ENCODE measurements around the gene DPYSL3. TPM values are rescaled to one million over a fixed set of nuclear protein-coding genes. Genes with fewer than 3 reads are reported as not detected.

Gene DPYSL3
- total RNA-seq, 1 experiment from 2014 or later: 106 TPM

- no peak for TF ChIP-seq CTCF (IDR thresholded peaks at IDR 0.05; ENCODE audit: insufficient read depth in 1 of 2, low read depth in 1 of 2, low read length in 1 of 2, severe bottlenecking in 1 of 2, unreplicated experiment in 1 of 2)
- H3K36me3 Mint-ChIP-seq (ENCODE audit: insufficient read depth, unreplicated experiment): peaks cover 28% of the 10 kb centered on the region
- intact Hi-C loops (cut with micrococcal nuclease; ENCODE audit: unreplicated experiment): loop anchor here (10.0 kb wide), 1 partner anchor 398 kb away; the partner anchor contains the start of gene SPINK1
- ChIA-PET CTCF (no interaction called here), POLR2A (no interaction called here)
- no peaks in the 10 kb centered on the region for H3K9me3 Mint-ChIP-seq (ENCODE audit: unreplicated experiment)
- Histone ChIP-seq H3K36me3 (ENCODE audit: control insufficient read depth, insufficient read depth, low read length) (no peaks in the 10 kb centered on the region; the same call in 1 of the 2 replicates), H3K27me3 (replicated peaks; ENCODE audit: control insufficient read depth, insufficient read depth, low read length) (no peaks in the 10 kb centered on the region), H3K4me1 (peaks cover 41% of the 10 kb centered on the region), H3K9me3 (no peaks in the 10 kb centered on the region), H3K4me3 (ENCODE audit: low read depth, low read length) (no peak overlapping the region)
- BruUV-seq (replicated peaks): no TSS peak
- no peak overlapping the region for H3K27ac Mint-ChIP-seq (ENCODE audit: unreplicated experiment)
- no peak for DNase-seq
- no peak overlapping the region for H3K4me3 Mint-ChIP-seq (ENCODE audit: unreplicated experiment)
- no peaks in the 10 kb centered on the region for H3K27me3 Mint-ChIP-seq (ENCODE audit: insufficient read depth, unreplicated experiment)
- H3K4me1 Mint-ChIP-seq (ENCODE audit: low read depth, unreplicated experiment): peaks cover 64% of the 10 kb centered on the region
Observed at GRCh38 chr5:147436596-147436995, 73.3 kb downstream of the DPYSL3 start.

- H3K4me1 ChIP-seq: peaks cover 60% of the 10 kb centered on the region
- no TSS peak for BruUV-seq (replicated peaks)
- H3K9me3 ChIP-seq: no peaks in the 10 kb centered on the region
- ChIA-PET CTCF (interaction anchor here (0.7 to 1.4 kb wide), 3 partner anchors 14 to 144 kb away, joined by 3 to 5 read pairs (median 4); no protein-coding TSS in a partner anchor), POLR2A (interaction anchor here (1.0 kb wide), 1 partner anchor 11 kb away, joined by 3 read pairs; no protein-coding TSS in a partner anchor)
- H3K4me3 Mint-ChIP-seq (ENCODE audit: unreplicated experiment): no peak overlapping the region
- peak overlapping the region; percentile 48 for H3K27ac Mint-ChIP-seq (ENCODE audit: unreplicated experiment)
- peaks cover 67% of the 10 kb centered on the region for H3K4me1 Mint-ChIP-seq (ENCODE audit: low read depth, unreplicated experiment)
- no peaks in the 10 kb centered on the region for H3K9me3 Mint-ChIP-seq (ENCODE audit: unreplicated experiment)
- DNase-seq: no peak
- intact Hi-C loops (cut with micrococcal nuclease; ENCODE audit: unreplicated experiment): loop anchor here (5.0 to 10.0 kb wide), 3 partner anchors 42 to 401 kb away; partner anchors contain the start of gene SPINK1
- H3K36me3 ChIP-seq (ENCODE audit: control insufficient read depth, insufficient read depth, low read length): no peaks in the 10 kb centered on the region; the same call in 1 of the 2 replicates
- H3K4me3 ChIP-seq (ENCODE audit: low read depth, low read length): no peak overlapping the region
- no peak for TF ChIP-seq CTCF (IDR thresholded peaks at IDR 0.05; ENCODE audit: insufficient read depth in 1 of 2, low read depth in 1 of 2, low read length in 1 of 2, severe bottlenecking in 1 of 2, unreplicated experiment in 1 of 2)
- peaks cover 23% of the 10 kb centered on the region for H3K36me3 Mint-ChIP-seq (ENCODE audit: insufficient read depth, unreplicated experiment)
- no peaks in the 10 kb centered on the region for H3K27me3 Mint-ChIP-seq (ENCODE audit: insufficient read depth, unreplicated experiment)
- H3K27me3 ChIP-seq (replicated peaks; ENCODE audit: control insufficient read depth, insufficient read depth, low read length): no peaks in the 10 kb centered on the region
Observed at GRCh38 chr5:147434049-147434448, 75.8 kb downstream of the DPYSL3 start.

- Histone ChIP-seq H3K36me3 (ENCODE audit: control insufficient read depth, insufficient read depth, low read length) (no peaks in the 10 kb centered on the region; the same call in 1 of the 2 replicates), H3K4me3 (ENCODE audit: low read depth, low read length) (no peak overlapping the region), H3K4me1 (peaks cover 56% of the 10 kb centered on the region), H3K27me3 (replicated peaks; ENCODE audit: control insufficient read depth, insufficient read depth, low read length) (no peaks in the 10 kb centered on the region), H3K9me3 (no peaks in the 10 kb centered on the region)
- peak; percentile 88 to 94 for DNase-seq
- BruUV-seq (replicated peaks): no TSS peak
- peak overlapping the region; percentile 48 for H3K27ac Mint-ChIP-seq (ENCODE audit: unreplicated experiment)
- peak overlapping the region; percentile 57 for H3K4me3 Mint-ChIP-seq (ENCODE audit: unreplicated experiment)
- no peak for TF ChIP-seq CTCF (IDR thresholded peaks at IDR 0.05; ENCODE audit: insufficient read depth in 1 of 2, low read depth in 1 of 2, low read length in 1 of 2, severe bottlenecking in 1 of 2, unreplicated experiment in 1 of 2)
- no peaks in the 10 kb centered on the region for H3K27me3 Mint-ChIP-seq (ENCODE audit: insufficient read depth, unreplicated experiment)
- ChIA-PET CTCF (interaction anchor here (0.7 to 2.1 kb wide), 6 partner anchors 16 to 243 kb away, joined by 3 to 10 read pairs (median 4); no protein-coding TSS in a partner anchor), POLR2A (interaction anchor here (0.5 to 1.1 kb wide), 4 partner anchors 14 to 146 kb away, joined by 3 to 13 read pairs (median 4); no protein-coding TSS in a partner anchor)
- peaks cover 23% of the 10 kb centered on the region for H3K36me3 Mint-ChIP-seq (ENCODE audit: insufficient read depth, unreplicated experiment)
- no peaks in the 10 kb centered on the region for H3K9me3 Mint-ChIP-seq (ENCODE audit: unreplicated experiment)
- H3K4me1 Mint-ChIP-seq (ENCODE audit: low read depth, unreplicated experiment): peaks cover 54% of the 10 kb centered on the region
- intact Hi-C loops (cut with micrococcal nuclease; ENCODE audit: unreplicated experiment): loop anchor here (1.0 to 10.0 kb wide), 7 partner anchors 16 to 402 kb away; partner anchors contain the start of gene SPINK1
Observed at GRCh38 chr5:147432323-147432722, 77.5 kb downstream of the DPYSL3 start.

Measured in Caco-2 (cell line).